ENCODE results near the gene DTD2.
"Not testable (repeated sequence)": the region's sequence is repeated elsewhere in the genome, so short reads cannot be mapped to it uniquely, and the experiment has no call there.

Gene DTD2

DNA sequence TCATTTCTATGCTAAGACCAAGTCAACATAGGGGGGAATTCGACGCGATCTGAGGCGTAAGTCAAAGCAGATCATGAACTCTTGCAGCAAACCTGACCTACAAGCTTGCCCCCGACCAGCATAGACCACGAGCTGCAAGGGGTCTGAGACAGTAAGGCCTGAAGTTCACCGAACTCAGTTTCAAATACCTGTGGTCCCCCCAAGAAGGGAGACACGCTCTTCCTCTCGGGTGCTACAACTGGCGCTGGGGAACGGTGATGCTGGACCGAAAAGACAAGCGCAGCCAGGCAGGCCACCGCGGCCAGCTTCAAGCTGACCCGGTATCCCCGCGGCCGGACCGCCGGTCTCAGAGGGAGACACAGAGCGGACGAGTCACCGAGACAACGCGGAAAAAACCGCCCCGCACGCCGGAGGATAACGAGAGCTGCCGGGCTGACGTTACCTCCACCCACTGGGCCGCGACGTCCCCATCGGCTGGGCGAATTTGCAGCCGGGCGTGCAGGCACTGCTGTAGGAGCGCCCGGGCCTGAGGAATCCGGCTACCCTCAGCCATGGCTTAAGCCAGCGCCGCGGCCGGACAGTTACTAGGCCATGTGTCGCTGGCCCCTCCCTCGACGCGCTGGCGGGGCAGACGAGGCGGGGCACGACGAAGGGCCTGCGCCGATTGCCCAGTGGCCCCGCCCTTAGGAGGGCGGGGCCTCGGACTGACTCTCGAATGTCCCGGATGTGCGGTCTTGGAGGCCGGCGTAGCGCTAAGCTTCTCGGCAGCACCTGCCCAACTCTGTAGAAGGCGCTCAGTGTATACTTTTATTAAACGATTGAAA, at the start of gene DTD2:
Gene DTD2 (minus strand): TSS at position 666 of the 824 bp plus-strand sequence. CDS start 113 bp downstream, at position 553.
- peak; percentile 82 to 85 for DNase-seq (ENCODE audit: low read depth in 2 of 2)

- DNase-seq (ENCODE audit: low read depth in 2 of 2): no peak
These were observed 48.1 kb upstream of the DTD2 start for GRCh38 chr14:31505411-31505810.

DNA sequence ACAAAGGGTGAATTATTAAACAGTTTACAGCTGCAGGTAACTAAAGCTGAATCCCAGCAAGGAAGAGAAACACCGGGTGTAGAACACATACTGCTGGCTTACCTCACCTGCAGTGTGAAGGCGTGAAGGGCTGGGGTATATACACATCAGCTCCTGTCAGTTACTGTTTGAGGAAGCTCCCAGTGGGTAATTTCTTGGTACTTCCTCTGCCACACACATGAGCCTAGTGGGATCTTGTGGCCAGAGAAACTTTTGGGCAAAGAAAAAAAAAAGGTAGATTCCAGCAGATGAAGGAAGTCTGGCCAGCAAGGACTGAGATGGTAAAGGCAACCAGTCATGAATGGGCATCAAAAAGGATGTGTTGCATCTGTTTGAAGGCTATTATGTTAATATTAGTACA, 44.6 kb upstream of the DTD2 start:
- no peak for DNase-seq (ENCODE audit: low read depth in 2 of 2)

DNA sequence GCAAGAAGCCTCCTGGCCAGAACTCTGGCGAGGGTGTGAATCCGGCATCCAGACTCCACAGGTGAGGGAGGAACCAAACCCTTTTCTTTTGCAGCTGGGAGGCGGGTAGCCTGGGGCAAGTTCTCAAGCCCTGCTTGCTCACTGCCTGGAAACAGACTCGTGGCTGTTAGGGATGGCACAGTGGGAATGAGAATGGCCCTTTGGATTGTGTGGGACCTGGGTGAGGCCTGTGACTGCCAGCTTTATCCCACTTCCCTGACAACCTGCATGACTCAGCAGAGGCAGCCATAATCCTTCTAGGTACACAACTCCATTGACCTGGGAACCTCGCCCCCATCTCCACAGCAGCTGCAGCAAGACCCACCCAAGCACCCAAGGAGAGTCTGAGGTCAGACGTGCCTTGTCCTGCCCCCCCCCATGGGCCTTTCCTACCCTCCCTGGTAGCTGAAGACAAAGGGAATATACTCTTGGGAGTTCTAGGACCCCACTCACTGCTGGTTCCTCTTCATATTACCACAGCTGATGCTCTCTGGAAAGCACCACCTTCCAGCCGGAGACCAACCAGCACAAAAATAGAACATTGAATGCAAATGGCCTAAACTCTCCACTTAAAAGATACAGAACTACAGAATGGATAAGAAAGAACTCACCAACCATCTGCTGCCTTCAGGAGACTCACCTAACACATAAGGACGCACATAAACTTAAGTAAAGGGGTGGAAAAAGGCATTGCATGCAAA, 35.6 kb upstream of the DTD2 start:
- DNase-seq (ENCODE audit: low read depth in 2 of 2): no peak

- no peak for DNase-seq (ENCODE audit: low read depth in 2 of 2)
These were observed 32.4 kb upstream of the DTD2 start for GRCh38 chr14:31489691-31490090.

DNA sequence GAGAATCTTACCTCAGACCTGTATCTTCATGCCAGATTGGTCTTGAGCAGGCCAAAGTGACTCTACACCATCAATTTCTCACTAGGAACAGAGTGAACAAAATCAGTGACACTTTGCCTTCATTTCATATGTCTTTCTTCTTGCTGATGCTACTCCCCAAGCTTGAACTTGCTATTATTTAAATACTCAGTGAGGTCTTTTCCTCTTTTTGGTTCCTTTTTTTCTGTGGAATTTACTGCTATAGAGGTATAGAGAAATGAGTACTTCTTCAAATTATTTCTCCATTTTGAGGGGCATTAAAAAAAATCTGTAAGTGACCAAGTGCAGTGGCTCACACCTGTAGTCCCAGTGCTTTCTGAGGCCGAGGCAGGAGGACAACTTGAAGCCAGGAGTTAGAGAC, 30.6 kb upstream of the DTD2 start, which contains the start of gene GPR33:
Gene GPR33 (minus strand): TSS at position 154 of the 400 bp plus-strand sequence. CDS start 4,074 bp downstream, outside the sequence.
- no peak for DNase-seq (ENCODE audit: low read depth in 2 of 2)

GRCh38 chr14:31486764-31487163, 29.5 kb upstream of the DTD2 start:
- no peak for DNase-seq (ENCODE audit: low read depth in 2 of 2)

- DNase-seq (ENCODE audit: low read depth in 2 of 2): no peak
These were observed 27.4 kb upstream of the DTD2 start for GRCh38 chr14:31484754-31485153.

GRCh38 chr14:31480156-31480555, 22.9 kb upstream of the DTD2 start:
- DNase-seq (ENCODE audit: low read depth in 2 of 2): no peak

GRCh38 chr14:31479027-31479426, 21.7 kb upstream of the DTD2 start:
- no peak for DNase-seq (ENCODE audit: low read depth in 2 of 2)

DNA sequence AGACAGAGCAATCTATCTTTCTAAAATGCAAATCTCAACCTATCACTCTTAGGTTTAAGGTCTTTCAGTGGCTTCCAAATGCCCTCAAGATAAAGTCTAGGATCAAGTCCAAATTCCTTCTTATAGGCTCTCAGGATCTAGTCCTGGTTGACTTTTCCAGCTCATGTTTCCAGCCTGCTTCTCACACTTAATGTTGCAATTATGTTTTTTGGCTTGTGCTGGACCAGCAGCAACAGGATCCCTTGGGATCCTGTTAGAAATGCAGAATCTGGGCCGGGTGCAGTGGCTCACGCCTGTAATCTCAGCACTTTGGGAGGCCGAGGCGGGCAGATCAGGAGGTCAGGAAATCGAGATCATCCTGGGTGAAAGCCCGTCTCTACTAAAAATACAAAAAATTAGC, 19.9 kb upstream of the DTD2 start:
- DNase-seq (ENCODE audit: low read depth in 2 of 2): no peak

DNA sequence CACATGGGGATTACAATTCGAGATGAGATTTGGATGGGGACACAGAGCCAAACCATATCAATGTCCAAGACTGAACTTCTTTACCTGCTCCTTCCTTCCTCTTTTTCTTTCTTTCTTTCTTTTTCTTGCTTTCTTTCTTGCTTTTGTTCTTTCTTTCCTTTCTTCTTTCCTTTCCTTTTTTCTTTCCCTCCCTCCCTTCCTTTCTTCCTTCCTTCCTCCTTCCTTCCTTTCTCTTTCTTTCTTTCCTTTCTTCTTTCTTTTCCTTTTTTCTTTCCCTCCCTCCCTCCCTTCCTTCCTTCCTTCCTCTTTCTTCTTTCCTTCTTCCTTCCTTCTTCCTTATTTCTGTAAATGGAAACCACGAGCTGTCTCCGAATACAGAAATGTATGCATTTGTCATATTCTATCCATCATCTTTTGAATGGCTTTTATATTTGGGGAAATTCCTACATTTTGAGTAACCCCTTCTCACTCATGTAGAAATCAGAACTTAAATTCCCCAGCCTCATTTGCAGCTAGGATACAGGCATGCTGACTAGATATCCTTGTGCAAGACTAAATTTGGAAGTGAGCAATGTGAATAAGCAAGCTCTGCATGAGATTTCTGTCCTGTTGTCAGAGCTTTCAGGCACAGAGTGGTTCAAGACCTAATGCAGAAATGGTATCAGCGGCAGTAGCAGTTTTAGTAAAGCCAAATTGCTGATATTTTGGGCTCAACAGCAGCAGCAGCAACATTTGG, 19.0 kb upstream of the DTD2 start:
- DNase-seq (ENCODE audit: low read depth in 2 of 2): no peak

- no peak for DNase-seq (ENCODE audit: low read depth in 2 of 2)
These were observed 9.2 kb upstream of the DTD2 start for GRCh38 chr14:31466554-31466953.

GRCh38 chr14:31465111-31465510, 7.8 kb upstream of the DTD2 start:
- no peak for DNase-seq (ENCODE audit: low read depth in 2 of 2)

DNA sequence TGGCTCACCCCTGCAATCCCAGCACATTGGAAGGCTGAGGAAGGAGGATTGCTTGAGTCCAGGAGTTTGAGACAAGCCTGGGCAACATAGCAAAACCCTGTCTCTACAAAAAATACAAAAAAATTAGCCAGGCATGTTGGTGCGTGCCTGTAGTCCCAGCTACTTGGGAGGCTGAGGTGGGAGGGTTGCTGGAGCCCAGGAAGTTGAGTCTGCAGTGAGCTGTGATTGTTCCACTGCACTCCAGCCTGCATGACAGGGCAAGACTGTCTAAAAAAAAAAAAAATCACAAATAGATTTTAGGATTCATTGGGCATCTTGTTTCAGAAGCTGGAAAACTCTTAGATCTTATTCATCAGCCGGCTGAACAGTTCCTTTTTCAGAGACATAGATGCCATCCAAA, 5.1 kb upstream of the DTD2 start:
- not testable (repeated sequence) for DNase-seq (ENCODE audit: low read depth in 2 of 2)

DNA sequence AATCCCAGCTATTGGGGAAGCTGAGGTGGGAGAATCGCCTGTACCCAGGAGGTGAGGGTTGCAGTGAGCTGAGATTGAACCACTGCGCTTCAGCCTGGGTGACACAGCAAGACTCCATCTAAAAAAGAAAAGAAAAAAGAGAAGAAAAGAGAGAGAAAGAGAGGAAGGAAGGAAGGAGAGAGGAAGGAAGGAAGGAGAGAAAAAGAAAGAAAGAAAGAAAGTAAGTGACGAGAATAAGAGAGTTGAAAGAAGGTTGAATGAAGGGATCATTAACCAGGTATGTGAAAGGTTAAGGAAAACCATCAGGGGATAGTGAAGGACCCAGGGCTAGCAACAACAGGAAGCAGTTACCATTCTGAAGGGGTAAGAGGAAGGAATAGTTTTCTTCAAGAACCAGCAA, 4.2 kb upstream of the DTD2 start:
- no peak for DNase-seq (ENCODE audit: low read depth in 2 of 2)

DNA sequence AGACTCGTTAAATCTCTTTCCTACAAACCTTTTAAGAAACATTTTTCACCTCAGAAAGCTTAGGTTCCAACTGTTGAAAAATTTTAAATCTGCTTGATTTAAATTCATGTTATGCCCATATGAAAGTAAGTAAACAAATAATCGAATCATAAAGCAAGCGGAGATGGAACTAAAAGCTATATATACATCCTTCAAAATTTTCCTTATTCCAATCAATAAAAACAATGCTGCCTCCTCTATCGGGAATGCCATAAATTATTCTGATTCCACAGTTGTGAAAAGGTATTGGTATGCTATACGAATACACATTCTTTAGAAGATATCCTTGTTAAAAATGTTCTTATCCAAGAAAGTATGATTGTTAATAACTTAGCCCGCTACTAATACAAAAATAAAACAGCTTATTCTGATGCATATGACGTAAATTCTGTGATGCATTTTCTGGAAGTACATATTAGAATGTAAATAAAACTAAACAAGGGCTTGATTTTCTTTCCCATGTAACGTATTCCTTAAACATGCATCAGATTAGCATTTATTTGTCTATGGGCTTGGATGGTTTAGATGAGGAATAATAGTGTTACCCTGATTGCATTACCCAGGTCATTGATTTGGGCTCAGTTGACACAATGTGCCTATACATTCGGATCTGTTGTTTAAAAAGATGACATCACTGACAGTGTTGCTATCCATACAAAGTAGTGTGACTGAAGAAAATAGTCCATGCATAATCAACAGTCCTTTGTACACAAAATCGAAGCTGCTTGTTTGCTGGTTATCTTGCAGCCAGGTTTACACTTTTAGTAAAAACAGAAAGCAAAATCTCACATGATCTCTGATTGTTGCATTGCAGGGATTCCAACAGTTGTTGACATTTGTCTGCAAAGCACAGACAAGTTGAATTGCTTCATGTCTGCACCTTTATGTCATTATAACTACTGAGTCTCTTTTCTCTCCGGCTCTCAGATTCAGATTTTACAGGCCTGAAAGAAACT, 656 bp upstream of the DTD2 start:
- no peak for DNase-seq (ENCODE audit: low read depth in 2 of 2)

- DNase-seq (ENCODE audit: low read depth in 2 of 2): no peak
These were observed 7.2 kb downstream of the DTD2 start for GRCh38 chr14:31449971-31450610.

GRCh38 chr14:31449136-31449535, 8.2 kb downstream of the DTD2 start:
- DNase-seq (ENCODE audit: low read depth in 2 of 2): no peak

GRCh38 chr14:31445703-31446102, 11.6 kb downstream of the DTD2 start:
- DNase-seq (ENCODE audit: low read depth in 2 of 2): no peak

DNA sequence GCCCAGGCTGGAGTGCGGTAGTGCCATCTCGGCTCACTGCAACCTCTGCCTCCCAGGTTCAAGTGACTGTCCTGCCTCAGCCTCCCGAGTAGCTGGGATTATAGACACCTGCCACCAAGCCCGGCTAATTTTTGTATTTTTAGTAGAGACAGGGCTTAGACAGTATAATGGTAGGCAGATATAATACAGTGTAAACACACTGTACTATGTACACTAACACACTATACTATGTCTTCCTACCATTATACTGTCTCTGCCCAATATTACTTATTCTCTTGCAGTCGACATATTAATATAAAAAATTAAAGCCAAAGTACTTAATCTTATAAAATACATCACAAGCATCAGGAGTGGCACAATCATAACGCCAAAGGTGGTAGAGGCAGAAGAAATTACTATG, 15.0 kb downstream of the DTD2 start:
- DNase-seq (ENCODE audit: low read depth in 2 of 2): no peak

Measured in stimulated activated CD8-positive, alpha-beta memory T cell treated with anti-CD3 and anti-CD28 coated beads, Interleukin-2, amount 100 ng/mL, for 48 hours (primary cell).